Frontal cortex (tissue), 4 donors: ENCODE data around the gene DNAJC5. TPM values are rescaled to one million over a fixed set of nuclear protein-coding genes. Genes with fewer than 3 reads are reported as not detected.
"Not testable (repeated sequence)": the region's sequence is repeated elsewhere in the genome, so short reads cannot be mapped to it uniquely, and the experiment has no call there.

Experiments
- DNase-seq, 2 donors: peaks; one replicate each; pipeline ENCODE4 v3.0.0; 2012; ENCODE audit warnings: low spot score in 2 of 2
- FAIRE-seq: peaks from 2 replicates; lab custom pipeline; 2012; peaks lifted over from hg19 to GRCh38; lab: Jason Lieb, UNC
- small RNA-seq: library from RNA; depleted of rRNA; stranded (forward); fragments of <200 nt; gene quantifications from one replicate; pipeline ENCODE3, GENCODE V24; 2014
- total RNA-seq: library from RNA; depleted of rRNA; stranded (reverse); fragments of >200 nt; gene quantifications from one replicate; pipeline ENCODE4 v1.2.3, GENCODE V29; 2014
- donor health status: control.
- donor health status: control.
- donor health status: control.

Gene DNAJC5
- total RNA-seq, 1 donor from 2014 or later, result 102 TPM

DNA sequence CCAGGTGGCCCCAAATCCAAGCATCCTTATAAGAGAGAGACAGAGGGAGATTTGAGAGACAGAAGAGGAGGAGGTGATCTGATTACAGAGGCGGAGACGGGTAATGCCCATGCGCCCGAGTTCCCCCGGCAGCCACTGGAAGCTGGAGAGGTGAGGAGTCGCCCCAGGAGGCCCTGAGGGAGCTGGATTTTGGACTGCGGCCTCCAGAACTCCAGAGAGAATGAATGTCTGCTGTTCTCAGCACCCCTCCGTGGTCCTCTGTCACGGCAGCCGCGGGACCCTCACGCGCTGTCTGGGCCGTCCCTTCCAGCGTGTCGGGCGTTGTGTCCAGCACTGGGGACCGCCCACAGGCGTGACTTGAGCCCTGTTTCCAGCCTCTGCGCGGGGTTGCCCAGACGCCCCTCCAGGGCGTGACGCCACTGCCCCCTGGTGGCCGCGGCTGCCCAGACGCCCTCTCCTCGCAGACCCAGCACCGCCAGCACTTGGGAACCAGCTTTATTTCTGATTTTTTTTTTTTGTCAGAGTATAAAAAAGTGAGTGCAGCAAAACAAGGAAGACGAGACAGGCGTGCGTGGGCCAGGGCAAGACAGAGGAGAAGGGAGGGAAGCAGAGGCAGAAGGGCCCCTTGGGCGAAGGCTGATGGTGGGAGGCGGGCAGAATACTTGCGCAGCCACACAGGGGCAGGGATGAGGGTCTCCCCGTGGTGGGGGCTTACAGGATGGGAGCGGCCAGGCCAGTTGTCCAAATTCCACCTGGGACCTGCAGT is 78.9 kb downstream of the DNAJC5 start:
- peak; percentile 89 to 95 for DNase-seq
- FAIRE-seq, result no peak

DNA sequence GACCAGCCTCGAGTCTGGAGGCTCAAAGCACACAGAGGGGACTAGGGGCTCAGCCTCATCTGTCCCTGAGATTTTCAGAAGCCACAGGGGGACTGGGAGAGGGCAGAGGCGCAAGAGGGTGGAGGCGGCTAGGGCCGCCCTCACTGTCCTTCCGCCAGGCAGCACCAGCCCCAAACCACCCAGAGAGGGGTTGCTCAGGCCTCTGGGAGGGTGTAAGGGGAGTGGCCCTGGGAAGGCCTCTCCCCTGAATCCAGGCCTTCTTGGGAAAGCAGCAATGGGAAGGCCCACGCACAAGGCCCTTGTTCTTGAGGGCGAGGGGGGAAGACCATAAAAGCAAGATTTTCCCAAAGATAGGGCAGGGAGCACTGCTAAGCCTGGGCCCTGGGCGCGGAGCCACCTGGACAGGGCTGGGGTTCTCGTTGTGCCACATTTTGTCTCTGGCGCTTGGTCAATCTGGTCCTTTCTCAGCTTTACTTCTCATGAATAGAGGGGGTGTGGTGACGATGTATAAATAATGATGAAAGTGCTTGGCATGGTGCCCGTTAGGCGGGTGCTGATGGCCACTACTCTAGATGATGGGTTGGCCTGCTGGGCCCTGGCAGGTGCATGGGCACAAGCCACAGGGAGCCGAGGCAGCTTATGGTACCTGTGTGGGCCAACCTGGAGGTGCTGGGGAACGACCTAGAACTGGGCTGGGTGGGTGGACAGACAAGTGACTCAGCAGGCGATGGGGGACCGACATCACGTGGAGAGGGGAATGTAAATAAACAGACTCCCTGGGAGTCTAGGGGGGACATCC is 79.7 kb downstream of the DNAJC5 start:
- FAIRE-seq, result no peak
- peak in 1 of 2 donors; percentile 29 for DNase-seq

DNA sequence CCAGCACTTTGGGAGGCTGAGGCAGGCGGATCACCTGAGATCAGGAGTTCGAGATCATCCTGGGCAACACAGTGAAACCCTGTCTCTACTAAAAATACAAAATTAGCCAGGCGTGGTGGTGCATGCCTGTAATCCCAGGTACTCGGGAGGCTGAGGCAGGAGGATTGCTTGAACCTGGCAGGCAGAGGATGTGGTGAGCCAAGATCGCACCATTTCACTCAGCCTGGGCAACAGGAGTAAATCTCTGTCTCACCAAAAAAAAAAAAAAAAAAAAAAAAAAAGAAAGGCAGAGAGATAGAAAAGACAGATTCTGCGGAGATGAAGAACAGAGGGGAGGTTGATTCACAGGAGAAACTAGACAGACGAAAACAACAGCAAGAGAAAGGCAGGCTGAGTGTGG is 81.6 kb downstream of the DNAJC5 start:
- not testable (repeated sequence) for FAIRE-seq, DNase-seq

DNA sequence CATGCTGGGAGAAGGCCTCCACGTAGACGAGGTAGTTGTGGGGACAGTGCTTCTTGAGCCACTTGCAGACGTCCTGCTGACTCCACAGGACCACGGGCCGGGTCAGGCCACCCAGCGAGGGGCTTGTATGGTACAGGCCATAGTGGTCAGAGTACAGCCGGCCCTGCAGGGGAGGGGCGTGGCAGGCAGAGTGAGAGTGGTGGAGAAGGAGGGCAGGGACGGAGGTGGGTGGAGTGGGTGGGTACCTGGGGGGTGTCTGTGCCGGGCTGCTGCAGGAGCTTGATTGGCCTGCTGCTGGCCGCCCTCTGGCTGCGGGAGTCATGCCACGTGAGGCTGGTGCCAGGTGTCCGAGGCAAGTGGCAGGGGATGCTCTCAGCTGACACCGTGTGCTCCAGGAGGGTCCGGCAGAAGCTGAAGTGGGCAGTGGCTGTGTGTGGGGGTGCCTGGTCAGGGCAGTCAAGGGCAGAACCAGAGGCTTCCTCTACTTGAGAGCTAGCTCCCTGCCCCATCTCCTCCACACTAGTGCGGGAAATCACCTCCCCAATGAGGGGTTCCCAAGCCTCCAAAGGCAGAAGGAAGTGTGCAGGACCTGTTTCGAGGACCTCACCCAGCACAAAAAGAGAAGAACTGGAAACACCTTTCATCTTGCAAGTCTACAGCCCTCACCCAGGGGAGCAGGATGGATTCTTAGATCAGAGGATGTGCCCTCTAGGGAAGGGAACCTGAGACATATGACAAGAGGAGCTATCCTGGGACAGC is 82.2 kb downstream of the DNAJC5 start:
- no peak for DNase-seq
- FAIRE-seq, result no peak

DNA sequence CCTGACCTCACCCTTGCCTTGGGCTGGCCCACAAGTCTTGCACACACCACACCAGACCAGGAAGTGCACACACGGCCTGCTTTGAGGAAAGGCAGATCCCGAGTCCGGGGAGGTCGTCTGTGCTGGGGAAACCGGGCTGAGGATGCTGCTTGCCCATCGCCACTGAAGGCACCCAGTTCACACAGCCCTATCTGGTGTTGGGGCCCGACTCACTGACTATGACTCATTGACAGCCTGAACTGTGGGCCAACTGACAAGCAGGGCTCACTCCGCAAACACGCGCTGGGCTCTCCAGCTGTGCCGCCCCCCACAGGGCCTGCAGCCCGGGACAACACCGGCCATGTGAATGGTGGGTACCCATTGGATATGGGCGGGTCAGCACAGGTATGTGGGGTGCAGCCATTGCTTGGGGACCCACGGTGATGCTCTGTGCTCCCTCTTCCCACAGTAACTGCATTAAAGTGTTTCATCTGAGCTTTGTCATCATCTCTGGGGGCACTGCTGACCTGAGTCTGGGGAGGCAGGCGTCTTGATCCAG is 82.9 kb downstream of the DNAJC5 start:
- FAIRE-seq, result no peak
- DNase-seq, result peak in 1 of 2 donors; percentile 12

DNA sequence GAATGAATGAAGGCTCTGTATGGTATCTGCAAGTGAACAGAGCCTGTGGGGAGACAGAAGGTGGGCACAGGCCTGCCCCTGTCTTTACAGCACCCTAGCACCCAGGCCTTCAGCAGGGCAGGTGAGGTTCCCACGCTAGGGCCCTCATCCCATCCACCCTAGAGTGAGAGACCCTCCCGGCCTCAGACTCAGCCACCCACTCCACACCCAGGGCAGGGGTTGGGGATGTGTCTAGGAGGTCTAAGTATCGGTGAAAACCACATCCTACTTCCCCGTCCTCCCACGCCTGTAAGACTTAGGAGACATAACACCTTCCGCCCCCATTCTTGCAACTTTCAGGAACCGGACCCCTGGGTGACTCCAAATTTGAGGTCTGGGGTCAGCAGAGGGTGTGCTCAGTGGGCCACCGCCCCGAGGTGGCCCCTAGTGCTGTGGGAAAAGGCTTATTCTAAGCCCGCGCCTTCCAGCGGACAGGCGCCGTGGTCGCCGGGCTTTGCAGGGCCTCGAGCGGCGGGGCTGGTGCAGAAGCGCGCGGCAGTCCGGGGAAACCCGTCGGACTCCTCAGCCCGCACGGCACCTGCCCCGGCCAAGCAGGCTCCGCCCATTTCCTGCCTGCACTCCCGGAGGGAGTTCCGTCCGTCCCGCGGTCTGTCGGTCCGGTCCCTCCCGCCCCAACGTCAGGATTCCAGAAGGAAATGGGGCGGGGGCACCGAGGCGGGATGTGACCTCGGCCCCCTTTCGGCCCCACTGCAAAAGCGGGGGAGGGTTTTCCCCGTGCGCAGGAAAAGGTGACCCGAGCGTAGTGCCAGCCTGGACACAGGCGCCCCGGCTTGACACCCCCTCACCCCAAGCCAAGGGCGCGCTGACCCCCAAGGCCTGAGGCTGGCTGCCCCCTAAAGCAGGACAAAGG is 83.6 kb downstream of the DNAJC5 start:
- DNase-seq (peak in 1 of 2 donors; percentile 44), FAIRE-seq (no peak)

DNA sequence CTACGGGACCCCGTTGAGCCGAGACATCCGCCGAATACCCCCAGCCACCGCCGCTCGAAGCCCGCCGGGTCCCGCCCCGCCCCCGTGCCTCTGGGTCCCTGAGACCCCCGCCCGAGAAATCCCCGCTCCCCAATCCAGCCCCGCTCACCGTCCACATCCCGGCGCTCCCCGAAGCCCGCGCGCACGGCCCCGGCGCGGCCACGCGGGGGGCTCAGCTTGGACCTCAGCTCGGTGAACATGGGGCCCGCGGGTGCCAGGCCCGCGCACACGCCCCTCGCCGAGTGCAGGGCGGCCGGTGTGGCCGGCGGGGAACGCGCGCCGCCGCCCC is 84.3 kb downstream of the DNAJC5 start:
- DNase-seq (peak in 1 of 2 donors; percentile 33), FAIRE-seq (no peak)

DNA sequence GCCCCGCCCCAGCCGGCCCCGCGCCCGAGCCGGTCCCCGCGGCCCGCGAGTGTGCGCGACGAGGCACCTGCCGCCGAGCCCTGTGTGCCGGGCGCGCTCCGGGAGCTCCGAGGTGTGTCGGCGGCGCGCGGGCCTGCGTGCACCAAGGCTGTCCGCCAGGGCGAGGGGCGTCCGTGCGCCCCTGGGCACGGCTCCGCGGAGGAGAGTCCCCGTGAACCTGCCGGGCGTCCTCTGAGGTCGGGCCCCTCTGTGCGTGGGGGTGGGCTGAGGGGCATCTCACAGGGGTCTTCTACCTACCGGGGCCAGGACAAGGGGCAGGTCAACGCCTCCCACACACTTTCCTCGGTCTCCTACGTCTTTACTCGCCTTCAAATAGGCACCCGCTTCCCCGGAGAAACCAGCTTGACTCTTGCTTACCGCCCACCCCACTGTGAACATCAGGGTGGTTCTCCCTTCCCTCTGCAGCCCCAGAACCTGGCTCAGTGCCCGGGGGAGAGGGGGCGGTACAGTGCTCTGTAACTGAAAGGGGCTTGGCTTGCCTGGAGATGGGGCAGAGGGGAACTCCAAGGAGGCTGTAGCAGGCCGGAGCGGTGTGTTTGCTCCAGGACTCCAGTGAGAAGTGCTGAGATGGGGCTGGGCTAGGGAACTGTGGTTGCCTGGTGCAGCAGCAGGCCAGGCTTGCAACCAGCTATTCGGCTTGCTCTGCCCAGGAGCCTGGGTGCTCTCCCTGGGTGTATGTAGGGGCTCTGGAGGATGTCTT is 84.8 kb downstream of the DNAJC5 start, which contains the start of gene SAMD10:
Gene SAMD10, minus strand, starts transcription at position 86 of the 760 bp plus-strand sequence. CDS start 175 bp downstream, outside the sequence.
- no peak for FAIRE-seq
- DNase-seq, result peak in 1 of 2 donors; percentile 67

DNA sequence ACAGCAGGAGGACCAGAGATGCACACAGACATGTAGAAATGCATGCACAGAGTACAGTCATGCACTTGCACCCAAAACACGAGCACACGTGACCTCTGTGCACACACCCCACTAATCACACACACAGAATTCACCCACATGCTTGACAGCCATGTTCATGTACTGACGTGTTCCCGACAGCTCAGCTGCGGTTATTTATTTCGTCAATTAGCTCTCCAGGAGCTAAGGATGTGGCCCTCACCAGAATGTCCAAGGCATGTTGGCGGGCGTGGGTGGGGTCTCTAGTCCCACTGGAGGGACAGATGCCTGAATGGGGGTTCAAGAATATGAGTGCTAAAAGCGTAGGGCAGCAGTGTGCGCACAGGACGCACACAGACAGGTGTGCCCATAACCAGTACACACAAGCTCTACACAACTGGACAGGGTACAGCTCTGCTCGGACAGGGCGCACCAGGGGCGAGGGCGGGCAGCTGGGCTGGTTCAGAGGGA is 85.4 kb downstream of the DNAJC5 start:
- no peak for FAIRE-seq
- DNase-seq, result no peak

DNA sequence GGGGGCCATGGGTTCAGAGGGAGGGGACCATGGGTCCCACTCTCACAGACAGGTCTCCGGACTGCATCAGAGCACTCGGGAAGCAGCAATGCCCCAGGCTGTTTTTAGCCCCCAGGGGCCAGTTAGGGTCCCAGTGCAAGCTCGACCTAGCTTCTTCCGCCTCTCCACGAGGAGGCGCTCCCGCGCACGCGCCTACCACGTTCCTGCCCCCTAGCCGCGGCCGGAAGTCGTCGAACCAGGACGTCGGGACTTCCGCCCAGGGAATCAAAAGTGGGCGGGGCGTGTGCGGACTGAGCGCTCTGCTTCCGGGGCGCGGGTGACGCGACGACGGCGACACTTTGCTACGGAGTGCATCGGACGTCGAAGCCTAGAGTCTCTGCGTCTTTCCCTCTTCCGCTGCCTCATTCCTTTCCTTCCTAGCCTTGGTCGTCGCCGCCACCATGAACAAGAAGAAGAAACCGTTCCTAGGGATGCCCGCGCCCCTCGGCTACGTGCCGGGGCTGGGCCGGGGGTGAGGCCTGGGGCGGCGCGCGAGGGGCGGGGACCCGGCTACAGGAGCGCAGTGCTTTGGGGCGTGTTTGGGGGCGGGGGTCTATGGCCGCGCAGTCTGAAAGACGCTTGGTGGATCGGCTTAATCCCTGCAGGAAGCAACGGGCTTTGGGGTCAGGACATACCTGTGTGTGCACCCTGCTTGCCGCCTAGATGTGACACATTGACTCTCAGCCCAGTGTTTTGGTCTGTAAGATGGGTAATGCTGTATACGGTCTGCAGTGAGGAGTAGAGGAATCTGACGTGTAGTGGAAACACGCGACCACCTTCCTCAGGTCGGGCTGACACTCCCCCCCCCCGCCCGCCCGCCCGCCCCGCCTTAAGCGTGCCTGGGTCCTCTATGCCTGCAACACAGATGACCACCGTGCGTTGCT is 86.1 kb downstream of the DNAJC5 start, which contains the start of gene PRPF6:
Gene PRPF6, plus strand, starts transcription at position 327 of the 923 bp plus-strand sequence. Its CDS starts 114 bp downstream, at position 441.
- DNase-seq (peak; percentile 98 to 99), FAIRE-seq (no peak)

DNA sequence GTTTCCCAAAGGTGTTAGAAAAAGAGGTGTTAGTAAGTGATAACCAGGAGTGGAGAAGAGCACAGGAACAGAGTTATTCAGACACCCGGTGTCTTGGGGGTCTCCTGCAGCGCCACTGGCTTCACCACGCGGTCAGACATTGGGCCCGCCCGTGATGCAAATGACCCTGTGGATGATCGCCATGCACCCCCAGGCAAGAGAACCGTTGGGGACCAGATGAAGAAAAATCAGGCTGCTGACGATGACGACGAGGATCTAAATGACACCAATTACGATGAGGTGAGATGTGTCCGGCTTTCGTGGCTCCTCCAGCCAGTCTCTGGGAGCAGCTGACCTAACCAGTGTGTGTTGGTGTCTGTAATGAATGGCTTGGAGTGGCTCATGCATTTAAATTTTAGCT is 88.0 kb downstream of the DNAJC5 start:
- FAIRE-seq (no peak), DNase-seq (no peak)

Small RNAs within 50 kb of the gene (small RNA-seq; reads per million reads assigned to genes)
- not detected for gene MIR647
- gene MIR941-2, result not detected
- gene MIR941-4, result not detected
- not detected for gene MIR941-5
- 0.15 reads per million for gene RNU1-134P

Other genes with a start within 250 kb of the DNAJC5 start
- gene STMN3, start 241.7 kb upstream of the DNAJC5 start, total RNA-seq, result 104 TPM
- 8.2 TPM for gene RTEL1, start 236.8 kb upstream of the DNAJC5 start, total RNA-seq
- not detected for gene TNFRSF6B, start 198.5 kb upstream of the DNAJC5 start, total RNA-seq
- gene ARFRP1, start 187.2 kb upstream of the DNAJC5 start, total RNA-seq, result 18.3 TPM
- gene ZGPAT, start 187.1 kb upstream of the DNAJC5 start, total RNA-seq, result 6.5 TPM
- 4.9 TPM for gene LIME1, start 158.5 kb upstream of the DNAJC5 start, total RNA-seq
- gene SLC2A4RG, start 155.3 kb upstream of the DNAJC5 start, total RNA-seq, result 1.2 TPM
- gene ZBTB46, start 63.9 kb upstream of the DNAJC5 start, total RNA-seq, result 22.4 TPM
- not detected for gene ABHD16B, start 33.6 kb upstream of the DNAJC5 start, total RNA-seq
- gene TPD52L2, start 29.9 kb upstream of the DNAJC5 start, total RNA-seq, result 22.4 TPM
- gene UCKL1, start 61.3 kb downstream of the DNAJC5 start, total RNA-seq, result 14.3 TPM
- 15.9 TPM for gene ZNF512B, start 74.8 kb downstream of the DNAJC5 start, total RNA-seq
- gene SAMD10, start 84.5 kb downstream of the DNAJC5 start, total RNA-seq, result 5.7 TPM
- gene PRPF6, start 86.0 kb downstream of the DNAJC5 start, total RNA-seq, result 81.9 TPM
- 1.2 TPM for gene C20orf204, start 141.1 kb downstream of the DNAJC5 start, total RNA-seq
- 0.41 TPM for gene SOX18, start 154.5 kb downstream of the DNAJC5 start, total RNA-seq
- gene TCEA2, start 168.1 kb downstream of the DNAJC5 start, total RNA-seq, result 36.7 TPM
- gene RGS19, start 184.4 kb downstream of the DNAJC5 start, total RNA-seq, result 7.7 TPM
- gene OPRL1, start 185.0 kb downstream of the DNAJC5 start, total RNA-seq, result 13.5 TPM
- 2.9 TPM for gene LKAAEAR1, start 189.3 kb downstream of the DNAJC5 start, total RNA-seq
- gene NPBWR2, start 212.4 kb downstream of the DNAJC5 start, total RNA-seq, result 0.41 TPM